SU-DHL-6 (cell line): ENCODE results near the gene MRPL49.

ENCODE experiments used
- H2AFZ ChIP-seq: fragments of 200-600 bp; sonication (generic); 2 replicates; pipeline ENCODE4 v1.6.1; 2014; ENCODE audit warnings: low read depth, mild to moderate bottlenecking, moderate library complexity, mixed read lengths, antibody characterized with exemption, low read length; ENCODE audit not compliant: severe bottlenecking
- H3F3A ChIP-seq: fragments of 200-600 bp; shearing (Covaris generic); 2 replicates; pipeline ENCODE4 v1.6.0; 2016; ENCODE audit warnings: antibody characterized with exemption, mild to moderate bottlenecking; ENCODE audit not compliant: insufficient read depth
- H3K27ac ChIP-seq: fragments of 200-600 bp; sonication (generic); 2 replicates; pipeline ENCODE4 v1.5.1; 2016; ENCODE audit warnings: low read depth, mild to moderate bottlenecking, low read length, moderate library complexity, mixed read lengths
- H3K27me3 ChIP-seq: fragments of 200-600 bp; sonication (generic), shearing (Covaris generic); 2 replicates; pipeline ENCODE4 v1.6.0; 2014; ENCODE audit warnings: mild to moderate bottlenecking, low read length
- H3K36me3 ChIP-seq: fragments of 200-600 bp; sonication (generic); 2 replicates; pipeline ENCODE4 v1.6.1; 2014; ENCODE audit warnings: mild to moderate bottlenecking, low read length, mixed read lengths
- H3K4me2 ChIP-seq: fragments of 300-600, 200-600 bp; shearing (Covaris generic), sonication (generic); 2 replicates; pipeline ENCODE4 v1.6.0; 2014; ENCODE audit warnings: low read length, low read depth, mild to moderate bottlenecking; ENCODE audit not compliant: poor library complexity, severe bottlenecking
- H3K4me3 ChIP-seq: fragments of 200-600 bp; sonication (generic); 2 replicates; pipeline ENCODE4 v1.5.1; 2014; ENCODE audit warnings: antibody characterized with exemption, low read length, mild to moderate bottlenecking, mixed read lengths; ENCODE audit not compliant: insufficient read depth, poor library complexity, severe bottlenecking
- H3K79me2 ChIP-seq: fragments of 200-600 bp; sonication (generic); 2 replicates; pipeline ENCODE4 v1.6.1; 2014; ENCODE audit warnings: mild to moderate bottlenecking, low read length, moderate library complexity; ENCODE audit not compliant: insufficient read depth
- H3K9ac ChIP-seq: fragments of 200-600 bp; sonication (generic); 2 replicates; pipeline ENCODE4 v1.7.0; 2014; ENCODE audit warnings: mild to moderate bottlenecking, low read length
- H3K9me2 ChIP-seq: fragments of 200-600 bp; sonication (generic); replicated peaks from 2 replicates; pipeline ENCODE4 v1.6.1; 2014; ENCODE audit warnings: low read length; ENCODE audit not compliant: insufficient read depth
- H3K9me3 ChIP-seq: fragments of 200-600 bp; sonication (generic); 2 replicates; pipeline ENCODE4 v1.6.1; 2014; ENCODE audit warnings: low read length, mixed read lengths; ENCODE audit not compliant: insufficient read depth
- H4K20me1 ChIP-seq: fragments of 200-600 bp; sonication (generic); 2 replicates; pipeline ENCODE4 v1.6.1; 2014; ENCODE audit warnings: low read depth, mild to moderate bottlenecking, antibody characterized with exemption, low read length, moderate library complexity, mixed read lengths
- CTCF ChIP-seq: fragments of 200-600 bp; sonication (generic); IDR thresholded peaks from one replicate; pipeline ENCODE4 v1.5.1; 2017; ENCODE audit warnings: antibody characterized with exemption, mild to moderate bottlenecking, low read length, moderate library complexity; ENCODE audit not compliant: insufficient read depth, poor library complexity, severe bottlenecking
- EZH2phosphoT487 ChIP-seq: fragments of 200-600 bp; sonication (generic), shearing (Covaris generic); conservative IDR thresholded peaks from 2 replicates; pipeline ENCODE4 v1.6.1; 2018; ENCODE audit warnings: mild to moderate bottlenecking, antibody characterized with exemption, low read length, moderate library complexity, mixed read lengths

The MRPL49 gene

GRCh38 chr11:65150509-65151299 is 28.6 kb downstream of the MRPL49 start:
- Histone ChIP-seq H3F3A (no peaks in the 10 kb centered on the region), H4K20me1 (no peaks in the 10 kb centered on the region), H3K9me2 (no peaks in the 10 kb centered on the region), H3K36me3 (no peaks in the 10 kb centered on the region), H3K79me2 (no peaks in the 10 kb centered on the region), H3K9me3 (no peaks in the 10 kb centered on the region), H3K9ac (no peak overlapping the region), H2AFZ (no peak overlapping the region), H3K4me3 (no peak overlapping the region), H3K4me2 (no peak overlapping the region), H3K27ac (no peak overlapping the region), H3K27me3 (no peaks in the 10 kb centered on the region)
- TF ChIP-seq CTCF (no peak), EZH2phosphoT487 (no peak)

DNA sequence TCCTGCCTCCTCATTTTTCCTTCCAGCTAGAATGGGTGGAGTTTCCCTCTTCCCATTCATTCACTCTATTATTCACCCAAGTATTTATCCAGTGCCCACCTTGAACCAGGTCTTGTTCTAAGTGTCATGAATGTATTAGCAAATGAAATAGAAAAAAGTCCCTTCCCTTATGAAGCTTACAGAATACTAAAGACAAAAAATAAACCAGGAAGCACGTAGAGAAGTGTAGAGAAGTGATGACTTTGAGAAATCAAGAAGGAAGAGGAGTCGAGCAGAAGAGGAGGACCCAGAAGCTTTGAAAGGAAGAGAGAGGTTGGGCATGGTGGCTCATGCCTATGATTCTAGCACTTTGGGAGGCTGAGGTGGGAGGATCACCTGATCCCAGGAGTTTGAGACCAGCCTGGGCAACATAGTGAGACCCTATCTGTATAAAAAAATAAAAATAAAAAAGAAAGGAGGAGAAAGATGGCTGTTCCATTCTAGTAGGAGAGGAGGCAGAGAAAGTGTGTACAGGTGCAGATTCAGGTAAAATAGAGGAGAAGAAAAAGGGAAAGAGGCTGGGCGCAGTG is 29.3 kb downstream of the MRPL49 start:
- Histone ChIP-seq H3K79me2 (no peaks in the 10 kb centered on the region), H3K9me3 (no peaks in the 10 kb centered on the region), H3F3A (no peaks in the 10 kb centered on the region), H3K9me2 (no peaks in the 10 kb centered on the region), H3K27ac (no peak overlapping the region), H3K4me2 (no peak overlapping the region), H3K27me3 (no peaks in the 10 kb centered on the region), H2AFZ (no peak overlapping the region), H3K9ac (no peak overlapping the region), H4K20me1 (no peaks in the 10 kb centered on the region), H3K4me3 (no peak overlapping the region), H3K36me3 (no peaks in the 10 kb centered on the region)
- TF ChIP-seq EZH2phosphoT487 (no peak), CTCF (no peak)

- H3K9me2 ChIP-seq = no peaks in the 10 kb centered on the region
- H3K27ac ChIP-seq = no peak overlapping the region
- TF ChIP-seq EZH2phosphoT487 (no peak), CTCF (no peak)
- H3K79me2 ChIP-seq = no peaks in the 10 kb centered on the region
- no peak overlapping the region for H3K4me3 ChIP-seq
- no peaks in the 10 kb centered on the region for H3F3A ChIP-seq
- H4K20me1 ChIP-seq = no peaks in the 10 kb centered on the region
- no peak overlapping the region for H3K4me2 ChIP-seq
- no peak overlapping the region for H2AFZ ChIP-seq
- no peak overlapping the region for H3K9ac ChIP-seq
- no peaks in the 10 kb centered on the region for H3K9me3 ChIP-seq
- H3K27me3 ChIP-seq = no peaks in the 10 kb centered on the region
- no peaks in the 10 kb centered on the region for H3K36me3 ChIP-seq
Observed at GRCh38 chr11:65152122-65152521, 30.0 kb downstream of the MRPL49 start.
